ENCODE results near the gene AHDC1.

GRCh38 chr1:27530192-27530591 lies 73.8 kb downstream of the AHDC1 start:
- TF ChIP-seq USF1 (CRISPR knock-in tag; IDR thresholded peaks at IDR 0.05), result no peak
- TF ChIP-seq CTCF (IDR thresholded peaks at IDR 0.05), result no peak
- TF ChIP-seq SP1 (CRISPR knock-in tag; conservative IDR thresholded peaks at IDR 0.05), result no peak
- no peak for TF ChIP-seq ZNF138 (CRISPR knock-in tag; conservative IDR thresholded peaks at IDR 0.05)
- TF ChIP-seq USF2 (CRISPR knock-in tag; IDR thresholded peaks at IDR 0.05), result no peak
- no peak for TF ChIP-seq IRF2 (CRISPR knock-in tag; IDR thresholded peaks at IDR 0.05; ENCODE audit: borderline replicate concordance, low read depth)
- no peak for TF ChIP-seq JUN (CRISPR knock-in tag; IDR thresholded peaks at IDR 0.05)
- no peak for TF ChIP-seq ZNF232 (CRISPR knock-in tag; IDR thresholded peaks at IDR 0.05)
- no peak for TF ChIP-seq ZNF121 (CRISPR knock-in tag; IDR thresholded peaks at IDR 0.05)
- no peak for TF ChIP-seq ATF6 (CRISPR knock-in tag; IDR thresholded peaks at IDR 0.05)
- no peak for TF ChIP-seq ELF4 (CRISPR knock-in tag; IDR thresholded peaks at IDR 0.05; ENCODE audit: low read depth)
- TF ChIP-seq ATF1 (CRISPR knock-in tag; IDR thresholded peaks at IDR 0.05), result no peak
- no peak for TF ChIP-seq ZBTB43 (CRISPR knock-in tag; IDR thresholded peaks at IDR 0.05)

Measured in WTC11 (cell line).